RWPE2 (cell line): Measurements from ENCODE around the gene C1orf21.
"Not testable (repeated sequence)": the region's sequence is repeated elsewhere in the genome, so short reads cannot be mapped to it uniquely, and the experiment has no call there.

ENCODE experiments used
- ATAC-seq: fragments of 200-7000 bp; cut with Tn5 transposase; 3 replicates; pipeline ENCODE4 v1.9.1; 2021; ENCODE audit warnings: low read depth
- DNase-seq: peaks from one replicate; pipeline ENCODE4 v3.0.0-alpha.2; 2020; ENCODE audit warnings: low spot score
- H3K27ac ChIP-seq: fragments of 450-650 bp; 2 replicates; pipeline ENCODE4 v1.5.1; 2017; ENCODE audit warnings: mild to moderate bottlenecking; ENCODE audit not compliant: poor library complexity, severe bottlenecking
- H3K27me3 ChIP-seq: fragments of 250-450 bp; sonication (Bioruptor Pico); 2 replicates; pipeline ENCODE4 v1.5.1; 2021; ENCODE audit warnings: mild to moderate bottlenecking, moderate library complexity; ENCODE audit not compliant: insufficient read depth, poor library complexity, severe bottlenecking
- H3K36me3 ChIP-seq: fragments of 250-450 bp; sonication (Bioruptor Pico); 2 replicates; pipeline ENCODE4 v1.5.1; 2020; ENCODE audit warnings: low read depth, mild to moderate bottlenecking, moderate library complexity
- H3K4me1 ChIP-seq: fragments of 250-450 bp; sonication (Bioruptor Pico); 2 replicates; pipeline ENCODE4 v1.5.1; 2021; ENCODE audit warnings: mild to moderate bottlenecking, moderate library complexity; ENCODE audit not compliant: insufficient read depth, poor library complexity, severe bottlenecking
- H3K4me3 ChIP-seq: fragments of 250-450 bp; sonication (Bioruptor Pico); 2 replicates; pipeline ENCODE4 v1.5.1; 2021; ENCODE audit warnings: mild to moderate bottlenecking, moderate library complexity; ENCODE audit not compliant: severe bottlenecking
- H3K9me3 ChIP-seq: fragments of 250-450 bp; sonication (Bioruptor Pico); 2 replicates; pipeline ENCODE4 v1.5.1; 2021; ENCODE audit warnings: mild to moderate bottlenecking, moderate library complexity; ENCODE audit not compliant: severe bottlenecking
- CTCF ChIP-seq: fragments of 450-650 bp; IDR thresholded peaks from one replicate; pipeline ENCODE4 v1.5.1; 2017; ENCODE audit warnings: mild to moderate bottlenecking, moderate library complexity; ENCODE audit not compliant: poor library complexity, severe bottlenecking

The C1orf21 gene, protein sequence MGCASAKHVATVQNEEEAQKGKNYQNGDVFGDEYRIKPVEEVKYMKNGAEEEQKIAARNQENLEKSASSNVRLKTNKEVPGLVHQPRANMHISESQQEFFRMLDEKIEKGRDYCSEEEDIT

DNA sequence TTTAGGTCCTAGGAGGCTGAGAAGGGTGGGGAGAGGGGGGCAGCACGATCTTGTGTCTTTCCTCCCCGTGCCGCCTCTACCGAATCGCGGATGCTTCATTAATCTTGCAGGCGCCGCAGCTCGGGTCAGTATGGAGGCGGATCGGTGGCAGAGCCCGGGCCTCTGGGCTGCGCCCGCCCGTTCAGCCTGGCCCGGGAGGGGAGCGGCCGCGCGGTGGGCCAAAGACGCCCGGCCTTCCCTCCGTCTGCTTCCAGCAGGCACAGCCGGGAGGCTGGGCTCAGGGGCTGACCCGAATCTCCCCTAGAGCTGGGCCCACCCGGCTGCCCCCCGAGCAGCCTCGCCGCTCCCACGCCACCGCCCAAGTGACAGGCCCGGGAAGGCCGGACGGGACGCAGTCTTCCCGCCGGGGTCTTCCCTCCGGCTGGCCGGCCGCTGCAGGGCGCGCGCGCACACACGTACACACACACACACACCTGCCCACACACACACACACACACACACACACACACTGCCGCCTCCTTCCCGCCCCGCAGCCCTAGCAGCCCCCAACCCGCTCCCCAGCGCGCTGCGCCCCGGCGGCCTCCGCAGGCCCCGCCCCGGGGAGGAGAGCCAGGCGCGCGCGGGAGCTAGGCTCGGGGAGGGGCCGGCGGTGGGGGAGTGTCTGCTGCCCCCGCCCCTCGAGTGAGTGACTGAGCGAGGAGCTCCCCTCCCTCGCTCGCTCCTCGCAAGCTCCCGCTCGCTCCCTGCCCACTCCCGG lies at the start of gene C1orf21:
C1orf21 (plus strand) TSS at position 718 of the 757 bp plus-strand sequence. CDS start 90,481 bp downstream, outside the sequence.
- DNase-seq = peak; percentile 86
- ATAC-seq = peak; percentile 79
- H3K4me1 ChIP-seq = peaks cover 23% of the 10 kb centered on the region

GRCh38 chr1:184337865-184338264 lies 49.0 kb upstream of the C1orf21 start:
- not testable (repeated sequence) for ATAC-seq, DNase-seq, H3K27ac ChIP-seq, H3K36me3 ChIP-seq, H3K4me1 ChIP-seq, H3K27me3 ChIP-seq, H3K9me3 ChIP-seq, H3K4me3 ChIP-seq

More for the DNA sequence above, at the start of gene C1orf21:
- no peaks in the 10 kb centered on the region for H3K36me3 ChIP-seq
- TF ChIP-seq CTCF = no peak
- H3K27me3 ChIP-seq = no peaks in the 10 kb centered on the region
- peak within 1 kb of the TSS; percentile 57 for H3K4me3 ChIP-seq
- H3K27ac ChIP-seq = peak within 1 kb of the TSS; percentile 68
- no peaks in the 10 kb centered on the region for H3K9me3 ChIP-seq

DNA sequence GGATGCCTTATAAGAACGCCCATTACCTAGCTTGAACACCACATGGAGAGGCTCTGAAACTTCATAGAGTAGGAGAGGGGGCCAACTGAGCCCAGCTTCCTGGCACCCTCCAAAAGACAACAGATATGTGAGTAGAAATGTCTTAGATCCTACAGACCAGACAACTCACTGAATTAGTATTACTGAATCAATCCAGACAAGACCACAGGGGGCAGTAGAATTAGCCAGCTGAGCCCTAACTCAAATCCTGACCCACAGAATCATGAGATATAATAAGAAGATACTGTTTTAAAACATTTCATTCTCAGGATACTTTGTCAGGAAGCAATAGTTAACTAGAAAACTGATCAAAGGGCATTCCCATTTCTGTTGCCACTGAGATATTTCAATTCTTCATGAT lies 45.8 kb upstream of the C1orf21 start:
- Histone ChIP-seq H3K4me3 (no peak overlapping the region), H3K36me3 (no peaks in the 10 kb centered on the region), H3K9me3 (no peaks in the 10 kb centered on the region), H3K27ac (no peak overlapping the region), H3K4me1 (no peaks in the 10 kb centered on the region), H3K27me3 (no peaks in the 10 kb centered on the region)
- no peak for DNase-seq
- no peak for TF ChIP-seq CTCF
- ATAC-seq = no peak

- Histone ChIP-seq H3K4me1 (no peaks in the 10 kb centered on the region), H3K27ac (no peak overlapping the region), H3K4me3 (no peak overlapping the region), H3K36me3 (no peaks in the 10 kb centered on the region), H3K27me3 (no peaks in the 10 kb centered on the region), H3K9me3 (no peaks in the 10 kb centered on the region)
- ATAC-seq = no peak
- no peak for TF ChIP-seq CTCF
- no peak for DNase-seq
These were observed 36.3 kb upstream of the C1orf21 start for GRCh38 chr1:184350573-184350972.

DNA sequence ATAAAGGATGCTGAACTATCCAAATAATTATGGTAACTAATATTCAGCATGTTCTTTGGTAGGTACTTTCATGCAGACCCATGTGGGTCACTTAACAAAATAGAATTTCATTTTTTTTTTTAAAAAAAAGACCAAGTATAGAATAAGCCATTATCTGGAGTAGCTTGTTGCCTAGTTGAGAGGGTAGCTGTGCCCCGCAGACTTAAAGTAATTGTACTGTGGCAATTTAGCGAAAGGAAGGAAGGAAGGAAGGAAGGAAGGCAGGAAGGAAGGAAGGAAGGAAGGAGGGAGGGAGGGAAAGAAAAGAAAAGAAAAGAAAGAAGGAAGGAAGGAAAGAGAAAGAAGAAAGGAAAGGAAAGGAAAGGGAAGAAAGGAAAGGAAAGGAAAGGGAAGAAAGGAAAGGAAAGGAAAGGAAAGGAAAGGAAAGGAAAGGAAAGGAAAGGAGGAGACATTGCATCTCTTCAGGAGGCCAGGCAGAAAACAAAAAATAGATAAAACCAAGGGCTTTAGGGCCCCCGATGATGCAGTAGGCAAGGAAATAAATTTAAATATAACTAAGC lies 35.3 kb upstream of the C1orf21 start:
- Histone ChIP-seq H3K9me3 (no peaks in the 10 kb centered on the region), H3K27ac (no peak overlapping the region), H3K27me3 (no peaks in the 10 kb centered on the region), H3K4me1 (no peaks in the 10 kb centered on the region), H3K36me3 (no peaks in the 10 kb centered on the region), H3K4me3 (no peak overlapping the region)
- ATAC-seq (no peak), DNase-seq (no peak)
- no peak for TF ChIP-seq CTCF
